Measurements from ENCODE around the gene WARS2. TPM values are rescaled to one million over a fixed set of nuclear protein-coding genes. Genes with fewer than 3 reads are reported as not detected.

The WARS2 gene
- total RNA-seq, 1 donor from 2014 or later, result 7.9 TPM

GRCh38 chr1:118992868-118993699 lies 147.4 kb downstream of the WARS2 start:
- Mint-ChIP-seq H3K27me3 (ENCODE audit: unreplicated experiment) (peaks cover 46% of the 10 kb centered on the region), H3K9me3 (ENCODE audit: unreplicated experiment) (peaks cover 16% of the 10 kb centered on the region), H3K4me1 (ENCODE audit: low read depth, unreplicated experiment) (peaks cover 9% of the 10 kb centered on the region), H3K4me3 (ENCODE audit: unreplicated experiment) (peak overlapping the region; percentile 20), H3K27ac (ENCODE audit: unreplicated experiment) (no peak overlapping the region), H3K36me3 (ENCODE audit: unreplicated experiment) (peaks cover 4% of the 10 kb centered on the region)
- DNase-seq, result peak; percentile 52
- no peak for TF ChIP-seq CTCF (IDR thresholded peaks at IDR 0.05; ENCODE audit: partially characterized antibody, unreplicated experiment)

- Mint-ChIP-seq H3K9me3 (ENCODE audit: unreplicated experiment) (peaks cover 15% of the 10 kb centered on the region), H3K27ac (ENCODE audit: unreplicated experiment) (no peak overlapping the region), H3K4me1 (ENCODE audit: low read depth, unreplicated experiment) (peaks cover 9% of the 10 kb centered on the region), H3K27me3 (ENCODE audit: unreplicated experiment) (peaks cover 43% of the 10 kb centered on the region), H3K4me3 (ENCODE audit: unreplicated experiment) (no peak overlapping the region), H3K36me3 (ENCODE audit: unreplicated experiment) (peaks cover 4% of the 10 kb centered on the region)
- no peak for DNase-seq
- TF ChIP-seq CTCF (IDR thresholded peaks at IDR 0.05; ENCODE audit: partially characterized antibody, unreplicated experiment), result no peak
These were observed 148.1 kb downstream of the WARS2 start for GRCh38 chr1:118992237-118992825.

- no peak for DNase-seq
- Mint-ChIP-seq H3K9me3 (ENCODE audit: unreplicated experiment) (peaks cover 20% of the 10 kb centered on the region), H3K4me1 (ENCODE audit: low read depth, unreplicated experiment) (peaks cover 17% of the 10 kb centered on the region), H3K27me3 (ENCODE audit: unreplicated experiment) (peaks cover 48% of the 10 kb centered on the region), H3K27ac (ENCODE audit: unreplicated experiment) (no peak overlapping the region), H3K36me3 (ENCODE audit: unreplicated experiment) (peaks cover 11% of the 10 kb centered on the region), H3K4me3 (ENCODE audit: unreplicated experiment) (no peak overlapping the region)
- no peak for TF ChIP-seq CTCF (IDR thresholded peaks at IDR 0.05; ENCODE audit: partially characterized antibody, unreplicated experiment)
These were observed 149.0 kb downstream of the WARS2 start for GRCh38 chr1:118991448-118991847.

- Mint-ChIP-seq H3K27me3 (ENCODE audit: unreplicated experiment) (peaks cover 52% of the 10 kb centered on the region), H3K27ac (ENCODE audit: unreplicated experiment) (peak overlapping the region; percentile 48), H3K36me3 (ENCODE audit: unreplicated experiment) (peaks cover 12% of the 10 kb centered on the region), H3K4me1 (ENCODE audit: low read depth, unreplicated experiment) (peaks cover 24% of the 10 kb centered on the region), H3K9me3 (ENCODE audit: unreplicated experiment) (peaks cover 23% of the 10 kb centered on the region), H3K4me3 (ENCODE audit: unreplicated experiment) (peak overlapping the region; percentile 34)
- no peak for TF ChIP-seq CTCF (IDR thresholded peaks at IDR 0.05; ENCODE audit: partially characterized antibody, unreplicated experiment)
- DNase-seq, result no peak
These were observed 149.8 kb downstream of the WARS2 start for GRCh38 chr1:118990513-118991152.
